ENCODE measurements around the gene SEC14L5. TPM values are rescaled to one million over a fixed set of nuclear protein-coding genes. Genes with fewer than 3 reads are reported as not detected.

SEC14L5 gene
- polyA plus RNA-seq, 1 donor from 2014 or later: 0.43 TPM

- Histone ChIP-seq H3K9ac (ENCODE audit: low read length) (no peak overlapping the region), H2AFZ (ENCODE audit: low read depth, low read length) (no peak overlapping the region), H3K27me3 (ENCODE audit: insufficient read depth, low read depth, low read length) (no peaks in the 10 kb centered on the region), H3K27ac (ENCODE audit: low read length) (no peak overlapping the region), H3K79me2 (replicated peaks; ENCODE audit: insufficient read depth, low read length) (no peaks in the 10 kb centered on the region), H3K4me2 (ENCODE audit: low read length) (no peak overlapping the region), H3K9me2 (ENCODE audit: insufficient read depth, low read length) (no peaks in the 10 kb centered on the region), H3K36me3 (ENCODE audit: insufficient read depth, low read length) (no peaks in the 10 kb centered on the region), H3K9me3 (ENCODE audit: low read length) (no peaks in the 10 kb centered on the region), H3K4me3 (ENCODE audit: low read length) (no peak overlapping the region), H3F3A (ENCODE audit: insufficient read depth, low read length, poor library complexity, severe bottlenecking) (no peaks in the 10 kb centered on the region), H4K20me1 (ENCODE audit: insufficient read depth) (no peaks in the 10 kb centered on the region)
- TF ChIP-seq SMC3 (conservative IDR thresholded peaks at IDR 0.05; ENCODE audit: poor library complexity) (no peak), TAF1 (IDR thresholded peaks at IDR 0.05; ENCODE audit: low read depth) (no peak), MXI1 (conservative IDR thresholded peaks at IDR 0.05; ENCODE audit: poor library complexity, severe bottlenecking) (no peak), CTCF (IDR thresholded peaks at IDR 0.05; ENCODE audit: poor library complexity, severe bottlenecking) (no peak), RAD21 (conservative IDR thresholded peaks at IDR 0.05) (no peak), REST (IDR thresholded peaks at IDR 0.05; ENCODE audit: borderline replicate concordance) (no peak), EZH2 (IDR thresholded peaks at IDR 0.05; ENCODE audit: borderline replicate concordance, insufficient read depth, low read length, poor library complexity, severe bottlenecking) (no peak), POLR2AphosphoS5 (IDR thresholded peaks at IDR 0.05) (no peak), EP300 (conservative IDR thresholded peaks at IDR 0.05; ENCODE audit: poor library complexity, severe bottlenecking) (no peak)
These were observed 68.5 kb downstream of the SEC14L5 start for GRCh38 chr16:5026664-5027063.

GRCh38 chr16:5027086-5027485, 69.0 kb downstream of the SEC14L5 start:
- Histone ChIP-seq H3K27ac (ENCODE audit: low read length) (no peak overlapping the region), H3K4me2 (ENCODE audit: low read length) (no peak overlapping the region), H4K20me1 (ENCODE audit: insufficient read depth) (no peaks in the 10 kb centered on the region), H3K36me3 (ENCODE audit: insufficient read depth, low read length) (no peaks in the 10 kb centered on the region), H3K27me3 (ENCODE audit: insufficient read depth, low read depth, low read length) (no peaks in the 10 kb centered on the region), H3K79me2 (replicated peaks; ENCODE audit: insufficient read depth, low read length) (no peaks in the 10 kb centered on the region), H3K4me3 (ENCODE audit: low read length) (no peak overlapping the region), H3K9ac (ENCODE audit: low read length) (no peak overlapping the region), H3K9me3 (ENCODE audit: low read length) (no peaks in the 10 kb centered on the region), H3F3A (ENCODE audit: insufficient read depth, low read length, poor library complexity, severe bottlenecking) (no peaks in the 10 kb centered on the region), H3K9me2 (ENCODE audit: insufficient read depth, low read length) (no peaks in the 10 kb centered on the region), H2AFZ (ENCODE audit: low read depth, low read length) (no peak overlapping the region)
- TF ChIP-seq EZH2 (IDR thresholded peaks at IDR 0.05; ENCODE audit: borderline replicate concordance, insufficient read depth, low read length, poor library complexity, severe bottlenecking): no peak
- no peak for TF ChIP-seq SMC3 (conservative IDR thresholded peaks at IDR 0.05; ENCODE audit: poor library complexity)
- TF ChIP-seq RAD21 (conservative IDR thresholded peaks at IDR 0.05): no peak
- TF ChIP-seq CTCF (IDR thresholded peaks at IDR 0.05; ENCODE audit: poor library complexity, severe bottlenecking): no peak
- no peak for TF ChIP-seq POLR2AphosphoS5 (IDR thresholded peaks at IDR 0.05)
- TF ChIP-seq REST (IDR thresholded peaks at IDR 0.05; ENCODE audit: borderline replicate concordance): no peak
- no peak for TF ChIP-seq MXI1 (conservative IDR thresholded peaks at IDR 0.05; ENCODE audit: poor library complexity, severe bottlenecking)
- no peak for TF ChIP-seq TAF1 (IDR thresholded peaks at IDR 0.05; ENCODE audit: low read depth)
- TF ChIP-seq EP300 (conservative IDR thresholded peaks at IDR 0.05; ENCODE audit: poor library complexity, severe bottlenecking): no peak

Data from neural cell (in vitro differentiated cells).